IMR-90 (cell line): Measurements from ENCODE around the gene CTAG2. TPM values are rescaled to one million over a fixed set of nuclear protein-coding genes. Genes with fewer than 3 reads are reported as not detected.

Experiments
- ATAC-seq: fragments of 200-7000 bp; cut with Tn5 transposase; 2 replicates; pipeline ENCODE4 v1.9.1; 2020; ENCODE audit warnings: low read depth, mild to moderate bottlenecking, moderate library complexity
- BruUV-seq: library from RNA; stranded (reverse); fragments of 400-500 nt; replicated peaks from 2 replicates; lab custom pipeline; 2021; lab: Mats Ljungman, UMichigan
- CTCF ChIA-PET: fragments of 300-600 bp; formaldehyde crosslinking; extraction: SDS; loops from one replicate; lab custom pipeline; 2021; ENCODE audit warnings: antibody characterized with exemption; lab: Yijun Ruan, JAX
- POLR2A ChIA-PET: fragments of 300-600 bp; sonication (Branson Sonifier 250); formaldehyde crosslinking; loops from one replicate; lab custom pipeline; 2022; ENCODE audit warnings: antibody characterized with exemption; ENCODE audit not compliant: unreplicated experiment; lab: Charles Lee
- DNase-seq: peaks from one replicate; pipeline ENCODE4 v3.0.0; 2013
- H2AFZ ChIP-seq: replicated peaks from 2 replicates; pipeline ENCODE3; 2013; ENCODE audit warnings: low read length, mild to moderate bottlenecking; ENCODE audit not compliant: poor library complexity
- H2AK5ac ChIP-seq: 2 replicates; pipeline ENCODE4 v1.6.1; 2013; ENCODE audit warnings: low read depth, low read length, inconsistent platforms
- H2AK9ac ChIP-seq: replicated peaks from 2 replicates; pipeline ENCODE3; 2013; ENCODE audit warnings: mild to moderate bottlenecking, low read depth, low read length, moderate library complexity; ENCODE audit not compliant: poor library complexity
- H2BK120ac ChIP-seq: 2 replicates; pipeline ENCODE4 v1.6.1; 2013; ENCODE audit warnings: low read depth, low read length, inconsistent platforms
- H2BK15ac ChIP-seq: 3 replicates; pipeline ENCODE4 v1.6.1; 2013; ENCODE audit warnings: low read depth, low read length, inconsistent platforms
- H2BK20ac ChIP-seq: 2 replicates; pipeline ENCODE4 v1.6.1; 2013; ENCODE audit warnings: low read depth, mild to moderate bottlenecking, inconsistent platforms, low read length, moderate library complexity
- H2BK5ac ChIP-seq: 2 replicates; pipeline ENCODE4 v1.6.1; 2013; ENCODE audit warnings: mild to moderate bottlenecking, low read depth, low read length, inconsistent platforms; ENCODE audit not compliant: poor library complexity, severe bottlenecking
- H3K14ac ChIP-seq: replicated peaks from 2 replicates; pipeline ENCODE4 v1.6.1; 2013; ENCODE audit warnings: low read depth, low read length, inconsistent platforms
- H3K18ac ChIP-seq: 2 replicates; pipeline ENCODE4 v1.6.1; 2013; ENCODE audit warnings: low read depth, low read length, control low read depth
- H3K23ac ChIP-seq: 2 replicates; pipeline ENCODE4 v1.6.1; 2013; ENCODE audit warnings: low read depth, low read length, inconsistent platforms
- H3K27ac ChIP-seq: 2 replicates; pipeline ENCODE4 v1.5.1; 2013; ENCODE audit warnings: mild to moderate bottlenecking, control low read depth, low read length; ENCODE audit not compliant: insufficient read depth
- H3K27me3 ChIP-seq: 2 replicates; pipeline ENCODE4 v1.6.1; 2013; ENCODE audit warnings: low read length; ENCODE audit not compliant: control insufficient read depth, insufficient read depth
- H3K36me3 ChIP-seq: 2 replicates; pipeline ENCODE4 v1.6.1; 2013; ENCODE audit warnings: low read length, mixed read lengths; ENCODE audit not compliant: control insufficient read depth, insufficient read depth
- H3K4ac ChIP-seq: 2 replicates; pipeline ENCODE4 v1.6.1; 2013; ENCODE audit warnings: low read depth, low read length, inconsistent platforms
- H3K4me1 ChIP-seq: 2 replicates; pipeline ENCODE4 v1.6.1; 2013; ENCODE audit warnings: low read length, mixed read lengths; ENCODE audit not compliant: control insufficient read depth, insufficient read depth
- H3K4me2 ChIP-seq: 2 replicates; pipeline ENCODE4 v1.6.1; 2013; ENCODE audit warnings: low read depth, mild to moderate bottlenecking, control low read depth, low read length, moderate library complexity
- H3K4me3 ChIP-seq: 2 replicates; pipeline ENCODE4 v1.5.1; 2013; ENCODE audit warnings: low read depth, mild to moderate bottlenecking, control low read depth, low read length, moderate library complexity; ENCODE audit not compliant: insufficient read depth
- H3K56ac ChIP-seq: 2 replicates; pipeline ENCODE4 v1.6.1; 2013; ENCODE audit warnings: low read length, inconsistent platforms; ENCODE audit not compliant: insufficient read depth; ENCODE audit errors: extremely low read depth
- H3K79me1 ChIP-seq, 2 experiments: 2 replicates each; pipeline ENCODE4 v1.6.1; 2013; ENCODE audit warnings: low read length in 2 of 2, inconsistent platforms in 1 of 2, low read depth in 1 of 2
- H3K9ac ChIP-seq: 2 replicates; pipeline ENCODE4 v1.6.1; 2013; ENCODE audit warnings: low read depth, low read length, control low read depth
- H3K9me1 ChIP-seq: 2 replicates; pipeline ENCODE4 v1.6.1; 2013; ENCODE audit warnings: low read length, inconsistent platforms; ENCODE audit not compliant: insufficient read depth
- H3K9me3 ChIP-seq: 2 replicates; pipeline ENCODE4 v1.6.1; 2013; ENCODE audit warnings: low read length; ENCODE audit not compliant: control insufficient read depth, insufficient read depth
- H4K20me1 ChIP-seq: 2 replicates; pipeline ENCODE4 v1.6.1; 2013; ENCODE audit warnings: low read length, inconsistent platforms; ENCODE audit not compliant: insufficient read depth
- H4K5ac ChIP-seq: 2 replicates; pipeline ENCODE4 v1.6.1; 2013; ENCODE audit warnings: mild to moderate bottlenecking, low read depth, low read length, control low read depth
- H4K8ac ChIP-seq, 2 experiments: 2 replicates each; pipeline ENCODE4 v1.6.1; 2013; ENCODE audit warnings: low read depth in 2 of 2, low read length in 2 of 2, control low read depth in 1 of 2, inconsistent platforms in 1 of 2
- H4K91ac ChIP-seq: 2 replicates; pipeline ENCODE4 v1.6.1; 2013; ENCODE audit warnings: low read depth, low read length, inconsistent platforms; ENCODE audit not compliant: insufficient read depth
- BHLHE40 ChIP-seq: fragments of 150-350 bp; IDR thresholded peaks from 2 replicates; pipeline ENCODE4 v1.6.1; 2016; ENCODE audit warnings: mild to moderate bottlenecking, low read depth, low read length
- CEBPB ChIP-seq: IDR thresholded peaks from 2 replicates; pipeline ENCODE4 v1.6.1; 2012; ENCODE audit warnings: low read depth, low read length, improper control_type of control experiment
- CHD1 ChIP-seq: IDR thresholded peaks from 2 replicates; pipeline ENCODE4 v1.6.1; 2012; ENCODE audit warnings: low read depth, low read length, improper control_type of control experiment
- CTCF ChIP-seq: conservative IDR thresholded peaks from 2 replicates; pipeline ENCODE4 v1.5.1; 2012; ENCODE audit warnings: mild to moderate bottlenecking, low read depth, low read length, improper control_type of control experiment
- ELK1 ChIP-seq: fragments of 150-350 bp; IDR thresholded peaks from 2 replicates; pipeline ENCODE4 v1.6.1; 2016; ENCODE audit warnings: low read depth, mild to moderate bottlenecking, low read length, moderate library complexity, borderline replicate concordance
- FOS ChIP-seq: fragments of 150-350 bp; IDR thresholded peaks from 2 replicates; pipeline ENCODE4 v1.6.1; 2016; ENCODE audit warnings: low read depth, low read length
- MAFK ChIP-seq: IDR thresholded peaks from 2 replicates; pipeline ENCODE4 v1.6.1; 2012; ENCODE audit warnings: low read depth, low read length, improper control_type of control experiment
- MAZ ChIP-seq: IDR thresholded peaks from 2 replicates; pipeline ENCODE4 v1.6.1; 2012; ENCODE audit warnings: low read depth, mild to moderate bottlenecking, low read length, improper control_type of control experiment, moderate library complexity, borderline replicate concordance
- MXI1 ChIP-seq: IDR thresholded peaks from 2 replicates; pipeline ENCODE4 v1.6.1; 2012; ENCODE audit warnings: low read depth, mild to moderate bottlenecking, low read length, moderate library complexity, borderline replicate concordance
- NFE2L2 ChIP-seq: fragments of 150-350 bp; IDR thresholded peaks from 2 replicates; pipeline ENCODE4 v1.6.1; 2016; ENCODE audit warnings: low read depth, mild to moderate bottlenecking, low read length
- POLR2A ChIP-seq: IDR thresholded peaks from 2 replicates; pipeline ENCODE4 v1.6.1; 2012; ENCODE audit warnings: mild to moderate bottlenecking, low read depth, low read length
- RAD21 ChIP-seq: IDR thresholded peaks from 2 replicates; pipeline ENCODE4 v1.6.1; 2012; ENCODE audit warnings: low read length, improper control_type of control experiment
- RCOR1 ChIP-seq: IDR thresholded peaks from 2 replicates; pipeline ENCODE4 v1.6.1; 2012; ENCODE audit warnings: mild to moderate bottlenecking, low read length, improper control_type of control experiment; ENCODE audit not compliant: insufficient replicate concordance
- RFX5 ChIP-seq: IDR thresholded peaks from 2 replicates; pipeline ENCODE4 v1.8.0; 2012; ENCODE audit warnings: low read depth, mild to moderate bottlenecking, low read length, moderate library complexity
- SMC3 ChIP-seq: fragments of 150-350 bp; IDR thresholded peaks from 2 replicates; pipeline ENCODE4 v1.6.1; 2016; ENCODE audit warnings: low read depth, mild to moderate bottlenecking, antibody characterized with exemption, low read length, moderate library complexity
- USF2 ChIP-seq: fragments of 150-350 bp; IDR thresholded peaks from 2 replicates; pipeline ENCODE4 v1.6.1; 2017; ENCODE audit warnings: mild to moderate bottlenecking, antibody characterized with exemption, low read length, low read depth
- WGBS, 2 experiments: methylation state at CpG; one replicate each; pipeline versions ENCODE4 v1.1.5 to v1.1.7; 2013; ENCODE audit warnings: missing lambda C conversion rate in 2 of 2; ENCODE audit not compliant: insufficient read length in 1 of 2; ENCODE audit errors: extremely low coverage in 2 of 2; 5-methylcytosine and 5-hydroxymethylcytosine counted together
- dilution Hi-C: fragments of 300-500 bp; cut with HindIII; formaldehyde crosslinking; loops from one replicate; pipeline ENCODE4 v1.14.3; 2018; ENCODE audit warnings: low sequenced_read_pairs; ENCODE audit not compliant: unreplicated experiment
- in situ Hi-C: fragments of 300-500 bp; cut with MboI; formaldehyde crosslinking; loops from 3 replicates; pipeline ENCODE4 v1.14.3; 2019; ENCODE audit warnings: low sequenced_read_pairs, inconsistent platforms, mixed read lengths
- intact Hi-C: fragments of 100-400 bp; cut with micrococcal nuclease; formaldehyde crosslinking; loops from 2 replicates; pipeline ENCODE4 v1.10.0; 2022
- polyA plus RNA-seq, 3 experiments: library from polyadenylated mRNA; depleted of rRNA; stranded (reverse); fragments of >200 nt; gene quantifications; 2 replicates each; pipeline ENCODE4 v1.2.3, GENCODE V29; 2012; ENCODE audit warnings: low replicate concordance in 1 of 3
- total RNA-seq: library from RNA; depleted of rRNA; stranded (reverse); fragments of >200 nt; gene quantifications from 2 replicates; pipeline ENCODE4 v1.2.3, GENCODE V29; 2012

Gene CTAG2
- total and polyA plus RNA-seq, 2 of the 4 experiments (the other 2 are of a cell fraction), result 27.1 to 42.5 TPM

GRCh38 chrX:154698630-154699248, 45.4 kb upstream of the CTAG2 start:
- ChIA-PET POLR2A (no interaction called here), CTCF (no interaction called here)
- Histone ChIP-seq H2BK20ac (no peak overlapping the region), H2AFZ (no peak overlapping the region), H3K9ac (no peak overlapping the region), H2BK15ac (no peak overlapping the region), H4K20me1 (no peaks in the 10 kb centered on the region), H3K18ac (no peak overlapping the region), H3K4ac (no peak overlapping the region), H3K23ac (no peak overlapping the region), H3K4me2 (no peak overlapping the region), H3K27me3 (no peaks in the 10 kb centered on the region), H3K79me1 (no peaks in the 10 kb centered on the region), H3K9me1 (no peaks in the 10 kb centered on the region), H3K4me3 (no peak overlapping the region), H2BK120ac (no peak overlapping the region), H2BK5ac (no peak overlapping the region), H2AK5ac (no peak overlapping the region), H4K8ac (no peak overlapping the region), H3K36me3 (no peaks in the 10 kb centered on the region), H3K14ac (no peak overlapping the region), H3K27ac (no peak overlapping the region), H3K4me1 (peaks cover 8% of the 10 kb centered on the region), H3K56ac (no peak overlapping the region), H2AK9ac (no peak overlapping the region), H3K9me3 (no peaks in the 10 kb centered on the region), H4K5ac (no peak overlapping the region), H4K91ac (no peak overlapping the region)
- TF ChIP-seq MAFK (no peak), ELK1 (no peak), RAD21 (no peak), CTCF (no peak), SMC3 (no peak), FOS (no peak), NFE2L2 (no peak), RFX5 (no peak), CEBPB (no peak), RCOR1 (no peak), BHLHE40 (no peak), POLR2A (no peak), MAZ (no peak), CHD1 (no peak), MXI1 (no peak), USF2 (no peak)
- in situ Hi-C loops, result no loop called here
- BruUV-seq, result no TSS peak
- ATAC-seq, result no peak
- dilution Hi-C loops, result no loop called here
- WGBS, 2 experiments, result no CpG with 5 or more reads among the region's 6 CpGs
- no peak for DNase-seq
- intact Hi-C loops, result no loop called here
